ENCODE results near the gene ZNF436. TPM values are rescaled to one million over a fixed set of nuclear protein-coding genes. Genes with fewer than 3 reads are reported as not detected.

ZNF436 gene
- polyA plus RNA-seq, 1 of the 3 experiments (the other 2 are of a cell fraction): 5.0 TPM

GRCh38 chr1:23371987-23372880, 2.6 kb upstream of the ZNF436 start:
- no peaks in the 10 kb centered on the region for H4K20me1 ChIP-seq (ENCODE audit: insufficient read depth)
- H3K9me3 ChIP-seq: no peaks in the 10 kb centered on the region
- H3K4me1 ChIP-seq (ENCODE audit: control insufficient read depth in 1 of 2, insufficient read depth in 2 of 2, low read depth in 1 of 2, low read length in 1 of 2): peaks cover 21 to 26% of the 10 kb centered on the region in 2 experiments
- H3K36me3 ChIP-seq (replicated peaks in 1 of 2; ENCODE audit: control insufficient read depth in 1 of 2, insufficient read depth in 2 of 2, low read length in 1 of 2): peaks cover 0 to 4% of the 10 kb centered on the region in 2 experiments
- H3K9me2 ChIP-seq: no peaks in the 10 kb centered on the region
- TF ChIP-seq CHD2 (IDR thresholded peaks at IDR 0.05; ENCODE audit: low read length, partially characterized antibody) (no peak), YY1 (IDR thresholded peaks at IDR 0.05; ENCODE audit: low read depth) (no peak), RXRA (IDR thresholded peaks at IDR 0.05; ENCODE audit: borderline replicate concordance, low read depth) (no peak), RFX5 (IDR thresholded peaks at IDR 0.05; ENCODE audit: low read length) (no peak), RCOR1 (IDR thresholded peaks at IDR 0.05; ENCODE audit: low read length) (no peak), NFIC (IDR thresholded peaks at IDR 0.05; ENCODE audit: borderline replicate concordance) (no peak), FOXJ3 (CRISPR knock-in tag; IDR thresholded peaks at IDR 0.05) (no peak), ELF1 (IDR thresholded peaks at IDR 0.05) (no peak), GATA2 (CRISPR knock-in tag; IDR thresholded peaks at IDR 0.05) (no peak), FOSL2 (IDR thresholded peaks at IDR 0.05; ENCODE audit: borderline replicate concordance, low read depth) (no peak), MEF2A (IDR thresholded peaks at IDR 0.05; ENCODE audit: borderline replicate concordance, low read depth) (no peak), EZH2phosphoT487 (IDR thresholded peaks at IDR 0.05; ENCODE audit: borderline replicate concordance, low read depth) (no peak), FOXM1 (IDR thresholded peaks at IDR 0.05; ENCODE audit: low read depth) (no peak), NRF1 (IDR thresholded peaks at IDR 0.05; ENCODE audit: low read depth, low read length) (no peak), POLR2AphosphoS5 (IDR thresholded peaks at IDR 0.05; ENCODE audit: low read depth, low read length) (no peak), JUND (IDR thresholded peaks at IDR 0.05) (no peak)
- TF ChIP-seq, protein P1, sequence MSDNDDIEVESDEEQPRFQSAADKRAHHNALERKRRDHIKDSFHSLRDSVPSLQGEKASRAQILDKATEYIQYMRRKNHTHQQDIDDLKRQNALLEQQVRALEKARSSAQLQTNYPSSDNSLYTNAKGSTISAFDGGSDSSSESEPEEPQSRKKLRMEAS (IDR thresholded peaks at IDR 0.05; ENCODE audit: low read depth): no peak
- TF ChIP-seq, protein P2, sequence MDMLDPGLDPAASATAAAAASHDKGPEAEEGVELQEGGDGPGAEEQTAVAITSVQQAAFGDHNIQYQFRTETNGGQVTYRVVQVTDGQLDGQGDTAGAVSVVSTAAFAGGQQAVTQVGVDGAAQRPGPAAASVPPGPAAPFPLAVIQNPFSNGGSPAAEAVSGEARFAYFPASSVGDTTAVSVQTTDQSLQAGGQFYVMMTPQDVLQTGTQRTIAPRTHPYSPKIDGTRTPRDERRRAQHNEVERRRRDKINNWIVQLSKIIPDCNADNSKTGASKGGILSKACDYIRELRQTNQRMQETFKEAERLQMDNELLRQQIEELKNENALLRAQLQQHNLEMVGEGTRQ (IDR thresholded peaks at IDR 0.05; ENCODE audit: borderline replicate concordance, low read depth, low read length): no peak
- ChIA-PET CTCF (interaction anchor here (5.9 kb wide), 1 partner anchor 32 kb away, joined by 61 read pairs; no protein-coding TSS in a partner anchor), POLR2A (no interaction called here)
- no peak overlapping the region for H3K27ac ChIP-seq (ENCODE audit: low read depth in 2 of 2, low read length in 1 of 2)
- no peaks in the 10 kb centered on the region for H3K27me3 ChIP-seq (ENCODE audit: insufficient read depth)
- DNase-seq: no peak
- H3K4me2 ChIP-seq: no peak overlapping the region
- no peak overlapping the region for H2AFZ ChIP-seq (ENCODE audit: low read depth)
- peaks cover 37% of the 10 kb centered on the region for H3K79me2 ChIP-seq (ENCODE audit: insufficient read depth)
- H3K9ac ChIP-seq: no peak overlapping the region
- 91% methylated on average over 13 of the region's 13 CpGs for WGBS (ENCODE audit: low lambda C conversion rate)
- H3F3A ChIP-seq (replicated peaks; ENCODE audit: insufficient read depth): peaks cover 23% of the 10 kb centered on the region
- H3K4me3 ChIP-seq (ENCODE audit: low read depth in 2 of 2, low read length in 1 of 2): no peak overlapping the region

Data from SK-N-SH (cell line).